Effector memory CD4-positive, alpha-beta T cell (primary cell): ENCODE measurements around the gene KCNC4.

ENCODE experiments used
- DNase-seq, 3 donors: peaks; one replicate each; pipeline ENCODE4 v3.0.0-alpha.2; 2020
- H3K27ac ChIP-seq: 2 replicates; pipeline ENCODE4 v1.7.0; 2013; ENCODE audit warnings: mild to moderate bottlenecking, low read length, moderate library complexity; ENCODE audit not compliant: insufficient read depth, poor library complexity, severe bottlenecking
- H3K27me3 ChIP-seq: replicated peaks from 2 replicates; pipeline ENCODE4 v1.7.0; 2013; ENCODE audit warnings: mild to moderate bottlenecking, low read length; ENCODE audit not compliant: insufficient read depth, control insufficient read depth, poor library complexity, severe bottlenecking
- H3K36me3 ChIP-seq: 2 replicates; pipeline ENCODE4 v1.7.0; 2013; ENCODE audit warnings: mild to moderate bottlenecking, low read length, moderate library complexity; ENCODE audit not compliant: control insufficient read depth, insufficient read depth
- H3K4me1 ChIP-seq: 2 replicates; pipeline ENCODE4 v1.7.0; 2013; ENCODE audit warnings: low read length, mild to moderate bottlenecking; ENCODE audit not compliant: control insufficient read depth, insufficient read depth, poor library complexity, severe bottlenecking
- H3K4me3 ChIP-seq: 2 replicates; pipeline ENCODE4 v1.7.0; 2013; ENCODE audit warnings: low read length, low read depth, mild to moderate bottlenecking; ENCODE audit not compliant: insufficient read depth, poor library complexity, severe bottlenecking
- H3K9me3 ChIP-seq: 2 replicates; pipeline ENCODE4 v1.7.0; 2013; ENCODE audit warnings: mild to moderate bottlenecking, low read length, moderate library complexity; ENCODE audit not compliant: control insufficient read depth

The KCNC4 gene

DNA sequence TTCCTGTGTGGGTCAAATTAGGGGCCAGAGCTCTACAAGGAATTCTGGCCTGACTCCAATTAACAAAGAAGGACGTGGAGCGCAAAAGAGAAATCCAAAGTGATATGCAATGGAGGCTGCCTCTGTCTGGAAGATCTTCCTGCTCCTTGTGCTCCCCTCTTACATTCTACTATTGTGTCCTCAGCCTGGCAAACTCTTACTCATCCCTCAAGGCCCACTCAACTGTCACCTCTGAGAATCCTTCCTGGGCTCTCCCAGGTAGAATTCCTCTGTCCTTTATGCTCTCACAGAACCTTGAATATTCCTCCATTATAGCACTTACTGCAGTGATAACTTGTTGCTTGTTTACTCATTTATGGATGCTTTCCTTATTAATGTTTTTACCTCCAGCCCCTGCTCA, 31.4 kb downstream of the KCNC4 start:
- Histone ChIP-seq H3K27ac (no peak overlapping the region), H3K36me3 (no peaks in the 10 kb centered on the region), H3K27me3 (no peaks in the 10 kb centered on the region), H3K9me3 (no peaks in the 10 kb centered on the region), H3K4me1 (no peaks in the 10 kb centered on the region), H3K4me3 (no peak overlapping the region)
- no peak for DNase-seq

DNA sequence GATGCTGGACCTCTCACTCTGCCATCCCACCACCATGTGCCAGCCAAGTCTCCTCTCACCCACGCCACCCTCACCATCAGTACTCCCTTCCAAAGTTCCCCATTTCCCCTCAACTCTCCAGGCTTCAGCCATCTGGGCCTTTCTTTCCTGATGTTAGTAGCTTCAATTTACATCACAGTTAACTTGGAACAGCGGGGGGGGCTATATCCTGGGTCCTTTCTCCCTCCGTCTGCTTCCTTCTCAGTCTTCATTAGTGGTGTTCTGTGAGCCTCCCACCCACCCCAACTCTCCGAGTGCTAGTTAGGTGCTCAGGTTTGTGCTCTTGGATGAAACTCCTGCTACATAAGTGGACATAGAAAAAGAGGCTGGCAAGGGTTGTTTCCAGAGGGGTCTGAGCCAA, 31.9 kb downstream of the KCNC4 start:
- Histone ChIP-seq H3K27me3 (no peaks in the 10 kb centered on the region), H3K36me3 (no peaks in the 10 kb centered on the region)

DNA sequence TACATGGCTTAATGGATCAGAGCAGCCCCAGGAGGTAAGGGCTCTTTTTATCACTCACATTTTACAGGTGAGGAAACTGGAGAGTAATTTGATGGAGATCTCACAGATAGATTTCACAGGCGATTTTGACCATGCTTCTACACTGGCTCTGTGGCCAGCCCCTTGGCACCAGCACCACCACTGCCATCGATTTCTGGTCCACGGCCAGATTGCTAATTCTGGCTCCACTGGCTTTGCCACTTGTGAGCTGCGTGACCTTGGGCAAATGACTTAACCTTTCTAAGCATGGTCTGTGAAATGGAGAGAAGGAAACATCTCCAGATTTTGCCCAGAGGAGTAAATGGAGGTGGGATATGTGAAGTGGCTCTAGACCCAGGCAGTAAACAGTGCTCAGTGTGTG, 32.6 kb downstream of the KCNC4 start:
- no peaks in the 10 kb centered on the region for H3K27me3 ChIP-seq
- no peak overlapping the region for H3K27ac ChIP-seq
- H3K4me1 ChIP-seq = no peaks in the 10 kb centered on the region
- no peaks in the 10 kb centered on the region for H3K36me3 ChIP-seq
- no peaks in the 10 kb centered on the region for H3K9me3 ChIP-seq
- no peak for DNase-seq
- H3K4me3 ChIP-seq = no peak overlapping the region

More for the DNA sequence above, 31.9 kb downstream of the KCNC4 start:
- no peak overlapping the region for H3K4me3 ChIP-seq
- no peaks in the 10 kb centered on the region for H3K4me1 ChIP-seq
- DNase-seq = no peak
- H3K9me3 ChIP-seq = no peaks in the 10 kb centered on the region
- H3K27ac ChIP-seq = no peak overlapping the region

DNA sequence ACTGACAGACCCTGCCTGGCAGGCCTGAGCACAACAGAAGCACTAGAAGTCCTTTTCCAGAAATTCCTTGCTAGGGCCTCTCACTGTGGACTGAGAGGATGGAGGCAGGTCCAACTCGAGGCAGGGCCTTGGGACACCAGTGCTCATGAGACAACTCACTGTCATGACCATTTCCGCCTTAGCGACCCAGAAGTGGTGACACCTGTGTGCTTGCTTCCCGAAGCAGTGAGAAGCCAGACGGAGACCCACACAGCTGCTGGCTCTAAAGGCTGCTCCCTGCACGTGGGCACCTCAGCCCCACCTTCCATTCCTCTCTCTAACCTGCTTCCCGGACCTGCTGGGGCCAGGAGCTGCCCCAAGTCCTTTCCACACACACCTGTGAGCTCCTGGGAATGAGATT, 33.0 kb downstream of the KCNC4 start:
- Histone ChIP-seq H3K9me3 (no peaks in the 10 kb centered on the region), H3K27me3 (no peaks in the 10 kb centered on the region), H3K4me3 (no peak overlapping the region), H3K36me3 (no peaks in the 10 kb centered on the region), H3K27ac (no peak overlapping the region), H3K4me1 (no peaks in the 10 kb centered on the region)
- no peak for DNase-seq

DNA sequence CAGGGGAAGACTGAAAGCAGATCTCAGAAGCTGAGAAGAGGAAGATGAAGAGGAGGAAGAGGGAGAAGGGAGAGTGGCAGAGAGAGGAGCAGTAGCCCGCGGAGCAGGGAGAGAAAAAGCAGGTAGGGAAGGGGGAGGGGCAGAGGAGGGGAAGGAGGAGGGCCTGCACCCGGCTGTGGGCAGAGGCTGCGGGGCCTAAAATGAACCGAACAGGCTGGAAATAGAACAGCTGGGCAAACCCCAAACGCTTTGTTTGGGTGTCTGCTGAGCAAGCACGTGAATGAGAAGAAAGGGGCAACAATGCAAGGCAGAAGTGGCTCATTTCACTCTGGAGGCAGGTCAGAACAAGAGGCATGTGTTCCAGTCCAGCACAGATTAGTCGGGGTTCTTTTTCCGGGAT, 33.5 kb downstream of the KCNC4 start:
- Histone ChIP-seq H3K36me3 (no peaks in the 10 kb centered on the region), H3K4me1 (no peaks in the 10 kb centered on the region), H3K9me3 (no peaks in the 10 kb centered on the region), H3K27ac (no peak overlapping the region), H3K27me3 (no peaks in the 10 kb centered on the region), H3K4me3 (no peak overlapping the region)
- no peak for DNase-seq

DNA sequence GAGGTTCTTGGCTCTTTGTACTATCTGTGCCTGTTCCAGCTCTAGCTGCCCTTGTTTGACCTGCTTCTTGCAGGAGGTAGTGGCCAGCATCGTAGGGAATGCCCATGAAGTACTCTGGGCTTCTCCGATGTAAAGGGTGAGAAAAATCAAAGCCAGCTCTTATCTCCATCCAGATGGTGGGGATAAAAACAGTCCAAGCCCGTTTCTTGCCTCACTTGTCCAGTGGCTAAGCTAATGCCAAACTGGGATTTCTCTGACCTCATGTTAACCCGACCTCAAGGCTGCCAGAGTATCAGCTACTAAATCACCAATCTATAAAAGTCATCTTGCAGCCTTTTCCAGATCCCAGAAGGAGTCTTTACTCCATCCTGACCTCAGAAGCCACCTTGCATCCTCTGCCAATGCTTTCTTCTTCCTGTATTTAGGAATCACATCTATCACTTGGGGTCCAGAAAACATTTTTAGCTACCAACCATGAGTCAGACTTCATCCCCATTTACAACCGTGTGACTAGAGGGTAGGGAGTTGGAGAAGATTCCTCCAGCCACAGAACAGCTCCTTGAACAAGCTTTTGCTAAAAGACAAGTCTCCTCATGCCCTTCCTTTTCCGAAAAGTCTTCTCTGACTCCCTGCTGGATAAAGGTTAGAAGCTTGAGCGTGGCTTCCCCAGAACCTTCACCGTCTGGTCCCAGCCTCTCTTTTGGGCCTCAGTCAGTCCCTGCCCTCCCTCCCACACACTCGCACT, 35.9 kb downstream of the KCNC4 start:
- Histone ChIP-seq H3K36me3 (no peaks in the 10 kb centered on the region), H3K9me3 (no peaks in the 10 kb centered on the region), H3K27me3 (no peaks in the 10 kb centered on the region), H3K4me3 (no peak overlapping the region), H3K27ac (no peak overlapping the region), H3K4me1 (no peaks in the 10 kb centered on the region)
- DNase-seq = no peak

DNA sequence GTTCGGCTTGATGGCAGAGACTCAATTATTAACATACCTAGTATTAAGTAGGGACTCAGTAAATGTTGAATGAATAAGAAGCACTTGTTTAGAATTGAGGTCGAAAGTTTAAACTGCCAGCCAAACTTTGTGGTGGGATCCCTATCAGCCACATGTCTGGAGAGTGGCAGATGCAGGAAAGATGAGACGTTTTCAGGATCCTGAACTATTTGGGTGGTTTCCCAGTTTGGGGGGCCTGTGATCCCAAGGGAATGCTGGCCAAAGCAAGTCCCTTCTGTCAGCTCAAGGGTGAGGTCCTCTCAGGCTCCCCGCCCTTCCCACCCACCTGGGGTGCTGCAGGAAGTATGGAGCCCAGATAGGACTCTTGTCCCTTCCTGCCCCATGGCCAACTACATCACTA, 38.6 kb downstream of the KCNC4 start:
- DNase-seq = no peak
- H3K27ac ChIP-seq = no peak overlapping the region
- no peak overlapping the region for H3K4me3 ChIP-seq
- H3K27me3 ChIP-seq = no peaks in the 10 kb centered on the region
- H3K9me3 ChIP-seq = no peaks in the 10 kb centered on the region
- no peaks in the 10 kb centered on the region for H3K4me1 ChIP-seq
- H3K36me3 ChIP-seq = no peaks in the 10 kb centered on the region

DNA sequence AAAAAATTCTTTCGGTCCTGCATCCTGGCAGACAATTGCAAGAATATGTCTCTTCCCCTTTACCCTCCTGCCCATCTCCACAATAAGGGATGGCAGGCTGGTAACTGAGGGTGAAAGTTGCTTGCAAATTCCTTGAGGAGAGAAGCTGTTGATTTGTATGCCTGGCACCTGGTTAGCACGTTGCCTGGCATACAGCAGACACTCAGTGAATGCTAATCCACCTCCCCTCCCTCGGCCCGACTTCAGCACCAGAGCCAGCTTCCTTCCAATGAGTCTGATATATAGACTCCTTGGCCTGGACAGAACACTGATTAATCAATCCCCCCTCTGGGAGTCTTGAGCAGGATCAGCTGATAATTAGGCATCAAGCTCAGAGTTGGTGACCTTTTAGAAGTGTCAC, 39.1 kb downstream of the KCNC4 start:
- Histone ChIP-seq H3K9me3 (no peaks in the 10 kb centered on the region), H3K27me3 (no peaks in the 10 kb centered on the region), H3K36me3 (no peaks in the 10 kb centered on the region), H3K4me3 (no peak overlapping the region), H3K4me1 (no peaks in the 10 kb centered on the region), H3K27ac (no peak overlapping the region)
- DNase-seq = no peak

DNA sequence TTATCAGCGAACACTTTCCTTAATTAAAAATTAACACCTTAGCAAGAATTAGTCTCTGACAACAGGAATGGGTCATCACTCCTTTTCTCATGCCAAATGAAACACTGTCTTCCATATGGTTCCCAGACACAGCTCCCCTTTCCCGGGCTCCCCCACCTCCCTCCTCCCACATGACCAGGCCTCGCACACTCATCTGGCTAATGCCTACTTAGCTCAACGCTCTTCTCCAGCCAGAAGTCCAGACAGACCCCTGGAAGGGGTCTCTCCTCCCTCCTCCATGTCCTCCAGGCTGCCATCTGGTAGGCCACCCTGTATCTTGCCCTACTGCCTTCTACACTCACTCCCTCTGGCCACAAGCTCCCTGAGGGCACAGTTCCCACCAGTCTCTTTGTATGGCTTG, 39.9 kb downstream of the KCNC4 start:
- no peak for DNase-seq

DNA sequence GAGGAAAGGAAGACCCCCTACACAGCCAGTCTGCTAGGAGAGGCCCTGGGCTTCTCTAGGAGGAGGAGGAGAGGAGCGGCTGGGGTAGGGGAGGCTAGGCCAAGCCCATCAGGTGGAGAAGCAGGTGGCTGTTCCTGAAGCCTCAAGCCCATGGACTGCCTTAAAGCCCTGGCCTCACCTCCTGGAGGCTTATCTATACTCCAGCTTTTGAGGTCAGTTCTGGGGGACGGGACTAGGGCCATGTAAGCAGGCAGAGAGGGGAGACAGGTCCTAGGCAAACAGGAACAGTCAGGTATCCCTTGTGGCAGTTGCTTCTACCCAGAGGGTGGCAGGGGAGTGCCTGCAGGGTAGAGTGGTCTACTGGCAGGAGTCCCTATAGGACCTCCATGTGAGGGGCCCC, 40.6 kb downstream of the KCNC4 start:
- Histone ChIP-seq H3K36me3 (no peaks in the 10 kb centered on the region), H3K4me3 (no peak overlapping the region), H3K27ac (no peak overlapping the region), H3K27me3 (no peaks in the 10 kb centered on the region), H3K9me3 (no peaks in the 10 kb centered on the region), H3K4me1 (no peaks in the 10 kb centered on the region)
- no peak for DNase-seq

More for the DNA sequence above, 39.9 kb downstream of the KCNC4 start:
- Histone ChIP-seq H3K36me3 (no peaks in the 10 kb centered on the region), H3K9me3 (no peaks in the 10 kb centered on the region), H3K4me3 (no peak overlapping the region), H3K27me3 (no peaks in the 10 kb centered on the region), H3K4me1 (no peaks in the 10 kb centered on the region), H3K27ac (no peak overlapping the region)
